ENCODE results near the gene DENND4C. TPM values are rescaled to one million over a fixed set of nuclear protein-coding genes. Genes with fewer than 3 reads are reported as not detected.
"Not testable (repeated sequence)": the region's sequence is repeated elsewhere in the genome, so short reads cannot be mapped to it uniquely, and the experiment has no call there.

DENND4C gene
- total RNA-seq, 1 experiment from 2014 or later: 40.7 TPM

DNA sequence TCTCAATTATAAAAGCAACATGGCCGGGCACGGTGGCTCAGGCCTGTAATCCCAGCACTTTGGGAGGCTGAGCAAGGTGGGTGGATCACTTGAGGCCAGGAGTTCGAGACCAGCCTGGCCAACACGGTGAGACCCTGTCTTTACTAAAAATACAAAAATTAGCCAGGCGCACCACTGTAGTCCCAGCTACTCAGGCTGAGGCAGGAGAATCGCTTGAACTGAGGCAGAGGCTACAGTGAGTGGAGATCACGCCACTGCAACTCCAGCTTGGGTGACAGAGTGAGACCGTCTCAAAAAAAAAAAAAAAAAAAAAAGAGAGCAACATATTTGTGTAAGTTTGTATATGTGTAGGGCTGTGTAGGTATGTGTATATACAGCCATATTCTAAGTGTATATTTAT, 142.1 kb downstream of the DENND4C start:
- DNase-seq (ENCODE audit: low read depth): no peak

DNA sequence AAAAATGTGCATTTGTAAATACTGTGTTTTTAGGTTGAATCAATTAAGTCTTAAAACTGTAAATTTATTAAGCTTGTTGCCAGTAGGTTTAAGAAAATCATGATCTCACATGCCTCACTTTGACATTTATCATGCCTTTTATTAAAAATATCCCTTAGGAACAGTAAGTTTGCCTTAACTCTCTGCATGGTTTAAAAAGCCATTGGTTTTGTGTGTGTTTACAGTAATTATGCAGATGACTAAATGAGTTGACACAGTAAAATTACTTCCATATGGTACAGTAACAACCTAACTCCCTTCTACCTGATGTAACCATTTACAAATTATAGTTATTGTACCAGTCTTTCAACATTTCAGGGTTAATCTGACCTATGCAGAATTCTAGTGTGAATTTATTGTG, 143.0 kb downstream of the DENND4C start:
- no peak for DNase-seq (ENCODE audit: low read depth)

DNA sequence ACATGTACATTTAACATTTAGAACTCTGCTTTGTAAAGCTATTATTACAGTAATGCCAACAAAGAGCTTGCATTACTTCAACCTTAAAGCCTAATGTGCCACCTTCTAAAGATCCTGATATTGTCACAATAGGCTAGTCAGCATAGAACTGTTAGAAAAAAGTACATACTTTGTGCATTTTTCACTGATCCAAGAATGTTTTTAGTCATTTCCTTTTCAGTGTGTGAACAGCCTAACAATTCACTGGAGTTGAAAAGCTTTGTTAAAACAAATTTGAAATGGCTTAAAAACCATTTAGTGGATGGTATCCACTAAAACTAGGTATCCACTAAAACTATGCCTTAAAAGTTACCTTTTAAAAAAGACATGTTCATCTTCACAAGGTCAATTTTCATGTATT, 145.0 kb downstream of the DENND4C start:
- peak; percentile 29 for DNase-seq (ENCODE audit: low read depth)

DNA sequence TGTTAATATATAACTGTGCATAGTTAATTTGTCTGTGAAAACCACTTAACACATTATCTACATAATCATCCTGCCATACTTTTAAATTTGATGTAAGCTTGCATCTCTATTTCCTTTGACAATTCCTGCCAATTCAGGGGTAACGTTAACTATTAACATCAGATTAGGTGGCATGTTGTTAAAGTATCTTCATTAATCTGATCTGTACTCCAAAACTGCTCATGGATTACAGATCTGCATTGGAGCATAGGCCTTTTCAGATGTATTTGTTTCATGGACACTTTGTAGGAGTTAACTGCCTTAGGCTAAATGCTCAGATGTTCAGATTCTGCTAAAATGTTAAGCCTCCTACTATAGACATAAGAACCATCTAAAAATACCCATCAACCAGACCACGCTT, 146.4 kb downstream of the DENND4C start:
- no peak for DNase-seq (ENCODE audit: low read depth)

DNA sequence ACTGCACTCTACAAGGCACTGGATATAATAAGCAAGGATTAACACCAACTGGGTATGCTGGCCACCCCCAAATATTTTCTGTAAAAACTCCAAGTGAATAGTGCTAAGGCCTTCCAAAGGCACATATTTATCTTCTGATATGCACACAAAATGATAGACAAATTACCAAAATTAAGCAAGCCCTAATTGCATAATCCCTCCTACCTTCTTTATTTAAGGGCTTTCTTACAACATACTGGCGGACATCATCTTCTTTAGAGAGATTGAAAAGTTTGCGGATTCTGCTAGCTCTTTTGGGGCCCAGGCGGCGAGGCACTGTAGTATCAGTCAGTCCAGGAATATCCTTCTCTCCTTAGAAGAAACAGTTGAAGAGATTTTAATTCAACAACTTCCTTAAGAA, 147.7 kb downstream of the DENND4C start:
- DNase-seq (ENCODE audit: low read depth): no peak

DNA sequence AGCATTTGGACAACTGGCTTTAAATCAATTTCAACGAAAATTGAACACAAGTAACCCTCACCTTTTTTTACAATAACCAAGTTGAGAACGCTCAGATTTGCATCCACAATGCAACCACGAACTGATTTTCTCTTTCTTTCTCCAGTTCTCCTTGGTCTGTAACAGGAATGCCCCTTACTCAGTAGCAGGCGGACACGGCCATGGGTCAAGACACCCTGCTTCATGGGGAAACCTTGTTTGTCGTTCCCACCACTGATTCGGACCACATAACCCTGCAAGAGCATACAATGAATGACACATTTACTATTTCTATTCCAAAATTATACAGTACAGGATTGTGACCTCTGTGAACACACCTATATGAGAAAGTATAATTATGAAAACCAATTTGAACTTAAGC, 148.2 kb downstream of the DENND4C start:
- no peak for DNase-seq (ENCODE audit: low read depth)

DNA sequence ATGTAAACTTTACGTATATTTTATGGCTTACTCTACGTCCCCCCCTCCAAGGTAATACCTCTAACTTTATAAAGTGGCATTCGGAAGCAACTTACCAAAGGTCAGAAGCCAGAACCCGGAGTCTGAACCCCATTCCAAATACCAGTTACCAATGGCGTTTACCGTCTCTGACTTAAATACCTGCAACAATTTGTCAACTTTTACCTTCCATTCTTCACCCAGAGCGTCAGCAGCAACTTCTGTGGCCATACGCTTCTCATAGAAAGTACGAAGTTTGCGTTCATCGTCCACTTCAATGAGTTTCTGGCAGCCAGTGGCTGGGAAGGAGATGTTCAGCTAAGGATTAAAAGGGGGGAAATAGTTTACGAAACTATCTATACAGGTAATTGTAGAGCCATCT, 148.8 kb downstream of the DENND4C start:
- no peak for DNase-seq (ENCODE audit: low read depth)

DNA sequence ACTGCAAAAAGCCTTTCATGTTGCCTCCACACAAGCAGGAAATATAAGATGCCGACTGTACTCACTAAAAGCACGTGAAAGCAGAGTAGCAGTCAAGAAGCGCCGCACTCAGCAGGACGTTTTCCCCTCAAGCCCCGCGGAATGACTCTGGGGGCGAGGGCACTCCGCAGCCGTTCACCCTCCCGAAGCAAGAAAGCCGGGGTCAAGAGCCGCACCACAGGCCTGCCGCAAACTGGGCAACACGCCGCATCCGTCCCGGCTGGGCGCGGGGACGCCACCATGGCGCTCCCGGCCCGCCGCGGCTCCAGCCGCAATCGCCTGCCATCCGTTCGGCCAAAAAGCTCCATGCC, 149.2 kb downstream of the DENND4C start:
- peak; percentile 31 for DNase-seq (ENCODE audit: low read depth)

DNA sequence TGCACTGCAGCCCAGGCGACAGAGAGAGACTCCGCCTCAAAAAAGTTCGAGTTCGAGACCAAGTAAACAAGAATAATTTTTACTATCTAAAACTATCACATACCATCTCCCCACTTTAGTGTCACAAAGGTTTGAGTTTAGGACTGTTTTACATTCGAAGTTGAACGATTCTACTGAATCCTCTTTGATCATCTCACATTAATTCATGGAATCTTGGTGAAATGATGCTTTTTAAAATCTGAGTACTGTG, 150.3 kb downstream of the DENND4C start:
- no peak for DNase-seq (ENCODE audit: low read depth)

DNA sequence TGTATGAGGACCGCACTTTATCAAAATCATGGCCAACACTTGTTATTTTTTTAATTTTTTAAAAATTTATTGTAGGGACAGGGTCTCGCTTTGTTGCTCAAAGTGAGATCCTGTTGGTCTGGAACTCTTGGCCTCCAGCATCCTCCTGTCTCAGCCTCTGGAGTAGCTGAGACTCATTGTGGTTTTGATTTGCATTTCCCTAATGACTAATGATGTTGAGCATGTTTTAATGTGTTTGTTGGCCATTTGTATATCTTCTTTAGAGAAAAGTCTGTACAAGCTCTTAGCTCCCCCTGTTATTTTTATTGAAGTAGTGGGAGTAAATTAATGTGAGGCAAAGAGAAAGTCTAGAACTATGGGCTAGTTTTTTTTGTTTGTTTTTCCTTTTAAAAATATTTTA, 151.2 kb downstream of the DENND4C start:
- DNase-seq (ENCODE audit: low read depth): peak; percentile 44

DNA sequence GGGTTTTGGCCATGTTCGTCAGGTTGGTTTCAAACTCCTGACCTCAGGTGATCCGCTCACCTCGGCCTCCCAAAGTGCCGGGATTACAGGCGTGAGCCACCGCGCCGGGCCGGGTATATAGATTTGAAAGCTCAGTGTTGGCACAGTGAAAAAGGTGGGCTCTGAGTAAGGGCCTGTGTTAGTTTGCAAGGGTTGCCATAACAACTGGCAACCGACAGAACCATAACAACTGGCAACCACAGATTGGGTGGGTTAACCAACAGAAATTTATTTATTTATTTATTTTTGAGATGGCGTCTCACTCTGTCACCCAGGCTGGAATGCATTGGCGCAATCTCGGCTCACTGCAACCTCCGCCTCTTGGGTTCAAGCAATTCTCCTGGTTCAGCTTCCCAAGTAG, 154.7 kb downstream of the DENND4C start:
- not testable (repeated sequence) for DNase-seq (ENCODE audit: low read depth)

DNA sequence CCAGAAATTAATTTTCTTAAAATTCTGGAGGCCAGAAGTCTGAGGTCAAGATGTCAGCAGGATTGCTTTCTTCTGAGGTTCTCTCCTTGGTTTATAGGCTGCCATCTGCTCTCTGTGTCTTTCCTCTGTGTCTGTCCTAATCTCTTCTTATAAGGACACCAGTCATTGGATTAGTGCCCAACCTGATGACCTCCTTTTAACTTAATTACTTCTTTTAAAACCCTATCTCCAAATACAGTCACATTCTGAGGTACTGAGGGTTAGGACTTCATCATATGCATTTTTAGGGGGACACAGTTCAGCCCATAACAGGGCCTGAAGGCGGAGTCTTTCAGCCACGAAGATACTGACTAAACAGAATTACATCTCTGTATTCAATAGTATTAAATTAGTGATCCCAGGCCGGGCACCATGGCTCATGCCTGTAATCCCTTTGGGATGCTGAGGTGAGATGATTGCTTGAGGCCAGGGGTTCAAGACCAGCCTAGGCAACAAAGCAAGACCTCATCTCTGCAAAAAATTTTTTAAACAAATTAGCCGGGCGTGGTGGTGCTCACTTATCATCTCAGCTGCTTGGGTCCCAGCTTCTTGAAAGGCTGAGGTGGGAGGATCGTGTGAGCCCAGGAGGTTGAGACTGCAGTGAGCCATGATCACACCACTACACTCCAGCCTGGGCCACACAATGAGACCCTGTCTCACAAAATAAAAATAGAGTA, 155.5 kb downstream of the DENND4C start:
- no peak for DNase-seq (ENCODE audit: low read depth)

DNA sequence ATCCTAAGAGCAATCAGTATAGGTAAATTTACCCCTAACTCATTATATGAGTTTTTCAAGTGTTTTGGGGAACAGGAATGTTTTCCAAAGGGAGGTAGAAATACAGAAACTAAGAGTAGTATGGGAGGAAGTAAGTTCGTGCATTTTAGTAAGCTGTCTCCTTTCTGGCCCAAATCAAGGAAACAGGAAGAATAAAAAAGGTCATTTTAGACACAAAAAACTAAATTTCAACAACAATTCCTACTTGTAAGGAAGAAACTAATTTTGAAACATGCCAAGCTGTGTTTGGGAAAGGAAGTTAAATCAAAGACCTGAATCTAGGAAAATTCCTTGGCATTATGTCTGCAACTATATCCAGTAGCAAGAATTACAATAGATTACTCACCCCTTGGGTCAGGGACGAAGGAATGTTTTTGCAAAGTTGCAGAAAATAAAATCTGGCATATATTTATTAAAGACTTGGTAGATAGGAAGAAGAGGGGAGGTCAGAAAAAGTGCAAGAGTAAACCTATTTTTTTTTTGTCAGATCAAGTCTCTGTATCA, 156.1 kb downstream of the DENND4C start:
- no peak for DNase-seq (ENCODE audit: low read depth)

DNA sequence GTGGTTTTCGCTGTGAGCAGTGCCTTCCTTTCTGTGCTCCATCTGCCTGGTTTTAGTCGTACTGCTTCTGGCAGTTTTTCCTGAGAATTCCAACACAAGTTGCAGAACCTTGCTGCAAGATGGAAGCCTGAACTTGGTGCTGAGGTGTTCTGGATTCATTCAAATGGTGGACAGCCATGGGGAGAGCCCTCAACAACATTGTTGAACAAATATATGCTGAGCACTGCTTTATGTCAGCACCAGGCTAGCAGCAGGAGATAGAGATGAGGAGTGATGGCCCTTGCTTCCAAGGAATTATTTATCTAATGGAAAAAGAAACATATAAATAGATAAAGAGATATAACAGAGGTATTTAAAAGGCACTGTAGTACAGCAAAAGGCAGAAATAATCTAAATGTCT, 156.8 kb downstream of the DENND4C start:
- DNase-seq (ENCODE audit: low read depth): no peak

DNA sequence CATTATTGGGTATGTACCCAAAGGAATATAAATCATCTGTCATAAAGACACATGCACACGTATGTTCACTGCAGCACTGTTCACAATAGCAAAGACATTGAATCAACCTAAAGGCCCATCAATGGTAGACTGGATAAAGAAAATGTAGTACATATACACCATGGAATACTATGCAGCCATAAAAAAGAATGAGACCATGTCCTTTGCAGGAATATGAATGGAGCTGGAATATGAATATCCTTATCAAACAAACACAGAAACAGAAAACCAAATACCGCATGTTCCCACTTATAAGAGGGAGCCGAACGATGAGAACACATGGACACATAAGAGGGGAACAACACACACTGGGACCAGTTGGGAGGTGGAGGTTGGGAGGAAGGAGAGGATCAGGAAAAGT, 159.0 kb downstream of the DENND4C start:
- not testable (repeated sequence) for DNase-seq (ENCODE audit: low read depth)

DNA sequence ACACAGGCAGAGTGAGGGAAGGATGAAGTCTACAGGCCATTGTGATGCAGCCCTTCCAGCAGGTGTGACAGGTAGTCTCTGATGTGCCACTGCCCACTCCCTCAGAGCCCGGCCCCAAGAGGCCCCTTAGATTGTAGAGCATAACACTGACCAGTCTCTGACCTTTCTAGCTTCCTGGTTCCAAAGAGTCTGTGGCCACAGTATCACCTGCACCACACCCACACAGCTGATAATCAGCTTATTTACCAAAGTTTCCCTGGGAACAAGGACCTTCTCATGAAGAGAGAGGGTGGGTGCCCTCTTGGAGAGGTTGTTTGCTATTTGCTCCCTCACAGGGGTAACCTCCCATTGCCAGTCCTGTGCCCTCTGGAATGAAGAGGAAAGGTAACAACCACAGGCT, 167.4 kb downstream of the DENND4C start:
- no peak for DNase-seq (ENCODE audit: low read depth)

DNA sequence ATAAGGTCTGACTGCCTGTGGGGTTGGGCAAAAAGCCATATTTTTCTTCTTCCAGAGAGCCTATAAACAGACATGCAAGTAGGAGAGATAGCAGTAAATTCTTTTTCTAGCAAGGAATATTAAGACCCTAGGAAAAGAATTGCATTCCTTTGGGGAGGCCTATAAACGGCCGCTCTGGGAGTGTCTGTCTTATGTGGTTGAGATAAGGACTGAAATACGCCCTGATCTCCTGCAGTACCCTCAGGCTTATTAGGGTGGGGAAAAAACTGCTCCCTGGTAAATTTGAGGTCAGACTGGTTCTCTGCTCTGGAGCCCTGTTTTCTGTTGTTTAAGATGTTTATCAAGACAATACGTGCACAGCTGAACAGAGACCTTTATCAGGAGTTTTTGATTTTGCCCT, 172.7 kb downstream of the DENND4C start:
- DNase-seq (ENCODE audit: low read depth): not testable (repeated sequence)

DNA sequence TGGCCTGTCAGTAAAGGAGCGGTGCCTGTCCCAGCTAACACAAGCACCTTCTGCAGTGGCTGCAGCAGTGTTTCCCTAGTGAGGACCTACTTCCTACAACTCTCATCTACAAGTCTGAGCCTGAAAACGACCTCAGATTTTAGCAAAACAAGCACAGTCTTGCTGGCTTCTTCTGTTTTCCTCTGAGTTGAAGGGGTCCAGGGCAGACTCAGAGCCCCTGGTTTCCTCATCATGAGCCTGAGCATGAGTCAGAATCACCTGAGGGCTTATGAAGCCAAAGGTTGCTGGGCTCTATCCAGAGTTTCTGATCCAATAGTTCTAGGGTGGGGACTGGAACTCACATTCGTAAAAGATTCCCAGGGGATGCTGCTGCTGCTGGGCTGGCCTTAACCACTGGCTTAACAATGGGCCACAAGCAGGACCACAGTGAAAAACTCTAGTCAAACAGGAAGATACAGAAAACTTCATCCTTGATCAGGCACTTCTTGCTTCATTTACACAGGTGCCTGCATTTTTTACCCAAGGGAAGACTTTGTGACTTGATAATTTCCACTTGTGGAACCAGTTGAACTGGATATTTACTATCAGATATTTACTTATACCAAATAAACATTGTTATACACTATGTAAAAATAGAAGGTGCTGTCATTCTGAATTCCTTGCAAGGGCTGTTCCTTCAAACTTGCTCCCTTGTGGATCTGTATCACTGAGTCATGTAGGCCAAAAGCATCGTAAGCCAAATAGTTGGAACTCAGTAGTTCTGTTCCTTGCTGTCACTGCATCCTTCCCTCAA, 174.0 kb downstream of the DENND4C start:
- no peak for DNase-seq (ENCODE audit: low read depth)

DNA sequence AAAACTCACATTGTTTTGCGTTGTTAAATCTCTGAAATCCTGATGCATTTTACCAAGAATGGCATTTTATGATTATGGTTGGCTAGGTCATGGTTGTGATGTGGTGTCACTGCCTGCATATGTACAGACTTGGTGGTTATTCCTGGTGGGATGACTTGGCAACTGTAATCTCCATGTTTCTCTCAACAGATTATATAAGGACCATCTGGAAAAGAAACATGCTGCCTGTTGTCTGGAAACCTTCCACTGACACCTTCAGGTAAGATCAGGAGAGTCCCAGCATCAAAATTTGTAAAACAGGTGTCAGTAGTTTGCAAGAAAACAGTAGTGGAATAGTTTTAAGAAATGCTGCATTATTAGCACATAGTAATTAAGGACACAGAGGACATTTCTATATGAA, 175.3 kb downstream of the DENND4C start:
- DNase-seq (ENCODE audit: low read depth): no peak

DNA sequence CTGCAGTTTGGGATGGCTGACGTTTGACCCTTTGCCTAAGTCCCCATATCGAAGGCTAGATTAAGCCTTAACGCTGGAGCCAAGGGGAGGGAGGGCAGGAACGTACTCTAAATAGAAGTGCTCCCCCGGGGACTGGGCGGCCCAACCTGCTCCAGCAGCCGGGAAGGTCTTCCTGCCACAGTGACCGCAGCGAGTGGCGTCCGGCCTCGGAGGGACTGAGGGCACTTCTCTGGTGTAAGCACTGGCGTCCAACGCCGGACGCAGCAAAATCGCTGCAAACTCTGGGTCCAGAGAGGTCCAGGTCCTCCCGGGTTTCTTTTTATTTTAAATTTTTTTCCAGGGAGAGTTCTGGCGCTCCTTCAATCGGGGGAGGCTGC, 177.8 kb downstream of the DENND4C start:
- no peak for DNase-seq (ENCODE audit: low read depth)

DNA sequence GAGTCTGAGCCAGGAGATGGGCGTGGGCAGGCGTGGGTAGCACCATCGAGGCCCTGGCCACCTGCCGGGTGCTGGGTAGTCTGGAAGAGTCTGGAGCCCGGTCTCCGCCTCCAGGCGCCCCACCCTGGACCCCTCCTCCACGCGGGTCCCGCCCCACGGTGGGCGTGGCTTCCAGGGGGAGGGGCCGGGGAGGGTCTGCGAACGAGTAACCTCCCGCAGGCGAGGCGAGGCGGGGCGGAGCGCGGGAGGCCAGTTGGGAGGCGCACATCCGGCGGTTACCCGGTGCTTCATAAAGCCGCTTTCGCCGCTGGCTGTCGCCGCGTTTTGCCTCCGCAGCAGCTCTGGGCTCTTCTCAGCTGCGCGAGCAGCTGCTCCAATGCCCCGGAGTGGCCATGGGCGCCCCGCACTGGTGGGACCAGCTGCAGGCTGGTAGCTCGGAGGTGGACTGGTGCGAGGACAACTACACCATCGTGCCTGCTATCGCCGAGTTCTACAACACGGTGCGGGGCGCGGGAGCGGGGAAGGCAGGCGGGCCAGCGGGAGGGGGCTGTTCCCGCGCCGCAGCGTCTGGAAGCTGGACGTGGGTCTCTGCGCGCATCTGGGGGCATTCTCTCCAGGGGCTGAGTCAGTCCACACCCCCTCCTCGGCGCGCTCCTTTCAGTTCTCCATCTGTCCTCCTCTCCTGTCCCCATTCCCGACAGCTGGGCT, 178.4 kb downstream of the DENND4C start, which contains the start of gene ACER2:
TSS of gene ACER2 (plus strand) at position 317 of the 708 bp plus-strand sequence. CDS start at position 393, 76 bp downstream.
- DNase-seq (ENCODE audit: low read depth): peak; percentile 87

DNA sequence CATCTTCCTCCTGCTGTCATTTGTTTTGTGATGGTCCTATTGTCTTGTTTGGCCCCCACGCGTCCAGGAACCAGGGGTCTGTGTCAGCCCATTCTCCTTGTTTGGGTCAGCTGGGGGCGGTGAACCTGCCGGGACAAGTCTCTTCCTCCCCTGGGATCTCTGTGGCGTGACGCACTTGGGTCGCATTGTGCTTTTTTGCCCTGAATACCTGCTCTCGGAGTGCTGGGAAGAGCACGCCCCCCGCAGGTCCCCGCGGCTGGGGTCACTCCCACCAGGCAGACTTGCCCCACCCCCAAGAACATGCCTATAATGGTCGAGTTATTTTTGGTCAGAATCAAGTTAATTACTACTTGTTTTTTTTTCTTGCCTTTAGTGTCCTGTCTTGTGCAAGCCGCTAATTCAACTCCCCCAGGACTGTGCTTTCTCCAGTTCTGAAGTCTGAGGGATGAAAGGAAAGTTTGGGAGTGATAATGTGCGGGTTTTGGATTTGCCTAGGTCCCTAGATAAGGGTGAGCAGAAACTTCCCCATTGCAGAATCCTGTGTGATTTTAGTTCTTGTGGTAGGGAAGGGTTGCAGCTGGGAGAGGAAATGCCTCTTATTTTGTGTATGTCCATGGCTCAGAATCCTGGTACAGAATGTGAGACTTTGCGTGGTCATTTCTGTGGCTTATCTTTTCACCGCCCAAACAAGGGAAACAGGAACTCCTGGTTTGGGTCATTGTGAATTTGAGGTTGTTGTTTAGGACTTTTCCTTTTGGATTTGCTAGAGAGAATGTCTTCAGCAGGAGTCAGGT, 179.1 kb downstream of the DENND4C start:
- peak; percentile 28 for DNase-seq (ENCODE audit: low read depth)
